ENCODE measurements around the gene MYO5A.

The MYO5A gene

GRCh38 chr15:52540374-52541012 lies 11.8 kb upstream of the MYO5A start:
- no peak overlapping the region for H3K4me3 ChIP-seq (ENCODE audit: low read depth, low read length)
- no peak for DNase-seq (ENCODE audit: low read depth)

GRCh38 chr15:52537459-52537858 lies 8.8 kb upstream of the MYO5A start:
- no peak overlapping the region for H3K4me3 ChIP-seq (ENCODE audit: low read depth, low read length)
- DNase-seq (ENCODE audit: low read depth): no peak
- no peak for TF ChIP-seq MYC (IDR thresholded peaks at IDR 0.05; ENCODE audit: low read depth, low read length)
- TF ChIP-seq CTCF (IDR thresholded peaks at IDR 0.05; ENCODE audit: low read depth, low read length): no peak
- no peak for TF ChIP-seq MAX (IDR thresholded peaks at IDR 0.05; ENCODE audit: low read depth, low read length)
- no peak for TF ChIP-seq POLR2A (IDR thresholded peaks at IDR 0.05; ENCODE audit: extremely low read depth, insufficient read length)

More at GRCh38 chr15:52540374-52541012, 11.8 kb upstream of the MYO5A start:
- TF ChIP-seq MAX (IDR thresholded peaks at IDR 0.05; ENCODE audit: low read depth, low read length): no peak
- TF ChIP-seq MYC (IDR thresholded peaks at IDR 0.05; ENCODE audit: low read depth, low read length): no peak
- TF ChIP-seq CTCF (IDR thresholded peaks at IDR 0.05; ENCODE audit: low read depth, low read length): no peak
- TF ChIP-seq POLR2A (IDR thresholded peaks at IDR 0.05; ENCODE audit: extremely low read depth, insufficient read length): no peak

GRCh38 chr15:52532427-52532826 lies 3.7 kb upstream of the MYO5A start:
- TF ChIP-seq MAX (IDR thresholded peaks at IDR 0.05; ENCODE audit: low read depth, low read length) (no peak), POLR2A (IDR thresholded peaks at IDR 0.05; ENCODE audit: extremely low read depth, insufficient read length) (no peak), CTCF (IDR thresholded peaks at IDR 0.05; ENCODE audit: low read depth, low read length) (no peak), MYC (IDR thresholded peaks at IDR 0.05; ENCODE audit: low read depth, low read length) (no peak)
- DNase-seq (ENCODE audit: low read depth): no peak

GRCh38 chr15:52529940-52530339 lies 1.3 kb upstream of the MYO5A start:
- no peak overlapping the region for H3K4me3 ChIP-seq (ENCODE audit: low read depth, low read length)
- TF ChIP-seq MYC (IDR thresholded peaks at IDR 0.05; ENCODE audit: low read depth, low read length) (no peak), CTCF (IDR thresholded peaks at IDR 0.05; ENCODE audit: low read depth, low read length) (no peak), MAX (IDR thresholded peaks at IDR 0.05; ENCODE audit: low read depth, low read length) (no peak), POLR2A (IDR thresholded peaks at IDR 0.05; ENCODE audit: extremely low read depth, insufficient read length) (no peak)
- DNase-seq (ENCODE audit: low read depth): no peak

More at GRCh38 chr15:52532427-52532826, 3.7 kb upstream of the MYO5A start:
- no peak overlapping the region for H3K4me3 ChIP-seq (ENCODE audit: low read depth, low read length)

GRCh38 chr15:52529341-52529924 lies 753 bp upstream of the MYO5A start:
- H3K4me3 ChIP-seq (ENCODE audit: low read depth, low read length): peak overlapping the region; percentile 47
- TF ChIP-seq MAX (IDR thresholded peaks at IDR 0.05; ENCODE audit: low read depth, low read length) (no peak), POLR2A (IDR thresholded peaks at IDR 0.05; ENCODE audit: extremely low read depth, insufficient read length) (no peak), CTCF (IDR thresholded peaks at IDR 0.05; ENCODE audit: low read depth, low read length) (no peak), MYC (IDR thresholded peaks at IDR 0.05; ENCODE audit: low read depth, low read length) (no peak)
- no peak for DNase-seq (ENCODE audit: low read depth)

Data from NB4 (cell line).